HG02588 (cell line): ENCODE data around the gene ANKRD33B.
"Not testable (repeated sequence)": the region's sequence is repeated elsewhere in the genome, so short reads cannot be mapped to it uniquely, and the experiment has no call there.

Experiments
- ATAC-seq: cut with Tn5 transposase; IDR thresholded peaks from one replicate; pipeline ENCODE4 v1.9.1; 2021; ENCODE audit warnings: mild to moderate bottlenecking, moderate library complexity; ENCODE audit not compliant: unreplicated experiment

ANKRD33B gene

GRCh38 chr5:10653751-10654400, 90.0 kb downstream of the ANKRD33B start:
- no peak for ATAC-seq

- ATAC-seq: no peak
Observed at GRCh38 chr5:10654566-10654965, 90.7 kb downstream of the ANKRD33B start.

GRCh38 chr5:10655161-10655971, 91.5 kb downstream of the ANKRD33B start:
- ATAC-seq: no peak

- no peak for ATAC-seq
Observed at GRCh38 chr5:10655972-10656830, 92.3 kb downstream of the ANKRD33B start.

GRCh38 chr5:10658265-10658664, 94.4 kb downstream of the ANKRD33B start:
- ATAC-seq: no peak

GRCh38 chr5:10660135-10660534, 96.3 kb downstream of the ANKRD33B start:
- no peak for ATAC-seq

GRCh38 chr5:10660720-10661387, 97.0 kb downstream of the ANKRD33B start:
- ATAC-seq: no peak

GRCh38 chr5:10661401-10661800, 97.5 kb downstream of the ANKRD33B start:
- ATAC-seq: no peak

GRCh38 chr5:10662083-10662482, 98.2 kb downstream of the ANKRD33B start:
- ATAC-seq: no peak

- no peak for ATAC-seq
Observed at GRCh38 chr5:10662661-10663488, 99.0 kb downstream of the ANKRD33B start.

GRCh38 chr5:10663489-10664179, 99.8 kb downstream of the ANKRD33B start:
- no peak for ATAC-seq

GRCh38 chr5:10664180-10664769, 100.4 kb downstream of the ANKRD33B start:
- ATAC-seq: not testable (repeated sequence)

GRCh38 chr5:10665799-10666198, 101.9 kb downstream of the ANKRD33B start:
- no peak for ATAC-seq

- no peak for ATAC-seq
Observed at GRCh38 chr5:10666531-10667299, 102.8 kb downstream of the ANKRD33B start.

- ATAC-seq: no peak
Observed at GRCh38 chr5:10667431-10668057, 103.7 kb downstream of the ANKRD33B start.

GRCh38 chr5:10668697-10669096, 104.8 kb downstream of the ANKRD33B start:
- no peak for ATAC-seq

GRCh38 chr5:10669983-10670382, 106.1 kb downstream of the ANKRD33B start:
- no peak for ATAC-seq
